HEK293T (cell line): Measurements from ENCODE around the gene SLC16A3.

Experiments
- ARNT ChIP-seq: fragments of 450-650 bp; IDR thresholded peaks from 2 replicates; pipeline ENCODE4 v1.6.1; 2017; ENCODE audit warnings: mild to moderate bottlenecking
- BHLHE40 ChIP-seq: fragments of 450-650 bp; IDR thresholded peaks from 2 replicates; pipeline ENCODE4 v1.6.1; 2016; ENCODE audit warnings: mild to moderate bottlenecking, moderate library complexity, borderline replicate concordance
- ELF4 ChIP-seq: fragments of 450-650 bp; IDR thresholded peaks from 2 replicates; pipeline ENCODE4 v1.6.1; 2017; ENCODE audit warnings: antibody characterized with exemption
- FOXM1 ChIP-seq: fragments of 450-650 bp; IDR thresholded peaks from 2 replicates; pipeline ENCODE4 v1.6.1; 2017; ENCODE audit warnings: mild to moderate bottlenecking, borderline replicate concordance
- HDGF ChIP-seq: fragments of 450-650 bp; IDR thresholded peaks from 2 replicates; pipeline ENCODE4 v1.6.1; 2017; ENCODE audit warnings: antibody characterized with exemption, borderline replicate concordance
- L3MBTL2 ChIP-seq: fragments of 450-650 bp; conservative IDR thresholded peaks from 2 replicates; pipeline ENCODE4 v1.6.1; 2016; ENCODE audit warnings: mild to moderate bottlenecking
- LEF1 ChIP-seq: fragments of 450-650 bp; IDR thresholded peaks from 2 replicates; pipeline ENCODE4 v1.6.1; 2017; ENCODE audit warnings: mild to moderate bottlenecking, borderline replicate concordance
- NFRKB ChIP-seq: fragments of 450-650 bp; IDR thresholded peaks from 2 replicates; pipeline ENCODE4 v1.6.1; 2016; ENCODE audit warnings: mild to moderate bottlenecking, moderate library complexity
- PKNOX1 ChIP-seq: fragments of 450-650 bp; IDR thresholded peaks from 2 replicates; pipeline ENCODE4 v1.6.1; 2016
- SP1 ChIP-seq: fragments of 450-650 bp; IDR thresholded peaks from 2 replicates; pipeline ENCODE4 v1.6.1; 2017
- SUZ12 ChIP-seq: fragments of 450-650 bp; IDR thresholded peaks from 2 replicates; pipeline ENCODE4 v1.6.1; 2016; ENCODE audit warnings: mild to moderate bottlenecking
- TARDBP ChIP-seq: fragments of 450-650 bp; IDR thresholded peaks from 2 replicates; pipeline ENCODE4 v1.6.1; 2016
- ZNF384 ChIP-seq: fragments of 450-650 bp; IDR thresholded peaks from 2 replicates; pipeline ENCODE4 v1.6.1; 2016

- TF ChIP-seq ELF4: peak; percentile 73
- no peak for TF ChIP-seq HDGF
- TF ChIP-seq FOXM1: no peak
- no peak for TF ChIP-seq BHLHE40
- no peak for TF ChIP-seq NFRKB
- TF ChIP-seq SP1: no peak
- no peak for TF ChIP-seq LEF1
- TF ChIP-seq TARDBP: no peak
- no peak for TF ChIP-seq PKNOX1
- no peak for TF ChIP-seq ARNT
- no peak for TF ChIP-seq ZNF384
- no peak for TF ChIP-seq SUZ12
- TF ChIP-seq L3MBTL2: no peak
Measured at GRCh38 chr17:82273327-82274133, 44.7 kb downstream of the SLC16A3 start, which contains the start of gene CSNK1D.
